B cell (primary cell): ENCODE results near the gene HOXD10. TPM values are rescaled to one million over a fixed set of nuclear protein-coding genes. Genes with fewer than 3 reads are reported as not detected.
A peak's percentile ranks its signal among the peaks of the same experiment; 100 is the strongest.

Source experiments
- ATAC-seq: fragments of 200-7000 bp; cut with Tn5 transposase; one replicate; pipeline ENCODE4 v1.10.0; 2021; ENCODE audit warnings: low read depth, mild to moderate bottlenecking, moderate number of reproducible peaks, moderate library complexity
- CTCF ChIA-PET: fragments of 350-600 bp; sonication (Branson Sonifier 250); formaldehyde crosslinking; loops from one replicate; lab custom pipeline; 2021; ENCODE audit warnings: antibody characterized with exemption, inconsistent platforms; lab: Charles Lee
- POLR2A ChIA-PET: fragments of 350-600 bp; sonication (Branson Sonifier 250); formaldehyde crosslinking; loops from one replicate; lab custom pipeline; 2021; ENCODE audit warnings: antibody characterized with exemption; lab: Charles Lee
- DNase-seq: peaks from one replicate; pipeline ENCODE4 v3.0.0; 2013
- H2AFZ ChIP-seq: 2 replicates; pipeline ENCODE4 v1.6.1; 2012; ENCODE audit warnings: mild to moderate bottlenecking, low read depth, low read length; ENCODE audit not compliant: insufficient read depth, poor library complexity, severe bottlenecking
- H3K27ac ChIP-seq, 2 donors: 1 replicate in 1 of 2; 2 replicates in 1 of 2; pipeline ENCODE4 v1.5.1; 2012 to 2013; ENCODE audit warnings: low read length in 2 of 2, mild to moderate bottlenecking in 2 of 2, moderate library complexity in 1 of 2
- H3K27me3 ChIP-seq, 4 experiments: fragments of 200-600 bp in 1 of 4; sonication (generic) in 1 of 4; replicated peaks in 1 of 4; 1 replicate in 2 of 4; 2 replicates in 2 of 4; pipeline versions ENCODE4 v1.6.1 to v1.7.0; 2013 to 2016; ENCODE audit warnings: low read length in 3 of 4, mild to moderate bottlenecking in 2 of 4, mixed read lengths in 1 of 4, moderate library complexity in 1 of 4; ENCODE audit not compliant: insufficient read depth in 4 of 4, control insufficient read depth in 3 of 4; ENCODE audit errors: control extremely low read depth in 1 of 4
- H3K36me3 ChIP-seq, 2 experiments: replicated peaks in 1 of 2; 1 replicate in 1 of 2; 2 replicates in 1 of 2; pipeline versions ENCODE4 v1.6.1 to v1.7.1; 2013; ENCODE audit warnings: low read length in 1 of 2; ENCODE audit not compliant: insufficient read depth in 2 of 2, control insufficient read depth in 1 of 2; ENCODE audit errors: control extremely low read depth in 1 of 2, extremely low read depth in 1 of 2
- H3K4me1 ChIP-seq, 2 donors: fragments of 200-600 bp in 1 of 2; sonication (generic) in 1 of 2; 1 replicate in 1 of 2; 2 replicates in 1 of 2; pipeline versions ENCODE4 v1.5.1 to v1.6.1; 2013 to 2017; ENCODE audit warnings: low read length in 2 of 2; ENCODE audit not compliant: control insufficient read depth in 2 of 2, insufficient read depth in 2 of 2
- H3K4me2 ChIP-seq: replicated peaks from 2 replicates; pipeline ENCODE3; 2012; ENCODE audit warnings: mild to moderate bottlenecking, low read depth, low read length; ENCODE audit not compliant: poor library complexity, severe bottlenecking
- H3K4me3 ChIP-seq, 5 experiments: fragments of 200-600 bp in 1 of 5; sonication (generic) in 1 of 5; 1 replicate in 3 of 5; 2 replicates in 2 of 5; pipeline versions ENCODE4 v1.5.1 to v1.7.0; 2011 to 2016; ENCODE audit warnings: low read length in 4 of 5, mild to moderate bottlenecking in 4 of 5, low read depth in 2 of 5, control low read depth in 1 of 5, moderate library complexity in 1 of 5; ENCODE audit not compliant: insufficient read depth in 1 of 5; ENCODE audit errors: control extremely low read depth in 1 of 5, extremely low read depth in 1 of 5
- H3K79me2 ChIP-seq: fragments of 200-600 bp; sonication (generic); one replicate; pipeline ENCODE4 v1.6.0; 2016; ENCODE audit warnings: low read length; ENCODE audit not compliant: control insufficient read depth, insufficient read depth
- H3K9ac ChIP-seq: fragments of 200-600 bp; sonication (generic); 2 replicates; pipeline ENCODE4 v1.6.1; 2017; ENCODE audit warnings: mild to moderate bottlenecking, low read length, moderate library complexity
- H3K9me3 ChIP-seq, 3 donors: one replicate each; pipeline versions ENCODE4 v1.6.1 to v1.7.1; 2013; ENCODE audit warnings: low read length in 2 of 3; ENCODE audit not compliant: control insufficient read depth in 2 of 3, insufficient read depth in 1 of 3; ENCODE audit errors: control extremely low read depth in 1 of 3
- H4K20me1 ChIP-seq: 2 replicates; pipeline ENCODE4 v1.6.0; 2012; ENCODE audit warnings: mild to moderate bottlenecking, low read length; ENCODE audit not compliant: insufficient read depth, control insufficient read depth, poor library complexity, severe bottlenecking
- H3K27ac Mint-ChIP-seq: one replicate; pipeline ENCODE4 v1.8.0; 2021; ENCODE audit warnings: mixed read lengths
- H3K27me3 Mint-ChIP-seq: one replicate; pipeline ENCODE4 v1.8.0; 2021; ENCODE audit warnings: mixed read lengths
- H3K4me1 Mint-ChIP-seq: one replicate; pipeline ENCODE4 v1.8.0; 2021; ENCODE audit warnings: mixed read lengths
- H3K4me3 Mint-ChIP-seq: one replicate; pipeline ENCODE4 v1.8.0; 2021; ENCODE audit warnings: mixed read lengths
- H3K9me3 Mint-ChIP-seq: one replicate; pipeline ENCODE4 v1.8.0; 2022; ENCODE audit warnings: mixed read lengths; ENCODE audit not compliant: insufficient read depth
- CTCF ChIP-seq: fragments of 200-600 bp; IDR thresholded peaks from one replicate; pipeline ENCODE4 v1.8.0; 2022; ENCODE audit warnings: antibody characterized with exemption, mild to moderate bottlenecking
- EZH2 ChIP-seq: IDR thresholded peaks from 2 replicates; pipeline ENCODE4 v1.6.1; 2012; ENCODE audit warnings: borderline replicate concordance, low read depth, mild to moderate bottlenecking, moderate library complexity, low read length; ENCODE audit not compliant: insufficient read depth, poor library complexity, severe bottlenecking
- WGBS: methylation state at CpG from one replicate; pipeline ENCODE4 v1.1.5; 2013; ENCODE audit warnings: missing lambda C conversion rate; ENCODE audit not compliant: insufficient coverage; 5-methylcytosine and 5-hydroxymethylcytosine counted together
- intact Hi-C: fragments of 100-400 bp; cut with micrococcal nuclease; formaldehyde crosslinking; loops from one replicate; pipeline ENCODE4 v1.10.0; 2022
- polyA plus RNA-seq: library from polyadenylated mRNA; depleted of rRNA; stranded (reverse); fragments of >200 nt; gene quantifications from 2 replicates; pipeline ENCODE4 v1.2.3, GENCODE V29; 2012
- total RNA-seq, 2 donors: library from RNA; stranded (reverse); fragments of 120-200 nt in 1 of 2; gene quantifications; 1 replicate in 1 of 2; 2 replicates in 1 of 2; pipeline versions ENCODE4 v1.2.3 to v1.2.4, GENCODE V29; 2013 to 2022

The HOXD10 gene
- total and polyA plus RNA-seq, 2 donors (not counting 1 experiment from before 2014, with no cell fraction given): not detected

DNA sequence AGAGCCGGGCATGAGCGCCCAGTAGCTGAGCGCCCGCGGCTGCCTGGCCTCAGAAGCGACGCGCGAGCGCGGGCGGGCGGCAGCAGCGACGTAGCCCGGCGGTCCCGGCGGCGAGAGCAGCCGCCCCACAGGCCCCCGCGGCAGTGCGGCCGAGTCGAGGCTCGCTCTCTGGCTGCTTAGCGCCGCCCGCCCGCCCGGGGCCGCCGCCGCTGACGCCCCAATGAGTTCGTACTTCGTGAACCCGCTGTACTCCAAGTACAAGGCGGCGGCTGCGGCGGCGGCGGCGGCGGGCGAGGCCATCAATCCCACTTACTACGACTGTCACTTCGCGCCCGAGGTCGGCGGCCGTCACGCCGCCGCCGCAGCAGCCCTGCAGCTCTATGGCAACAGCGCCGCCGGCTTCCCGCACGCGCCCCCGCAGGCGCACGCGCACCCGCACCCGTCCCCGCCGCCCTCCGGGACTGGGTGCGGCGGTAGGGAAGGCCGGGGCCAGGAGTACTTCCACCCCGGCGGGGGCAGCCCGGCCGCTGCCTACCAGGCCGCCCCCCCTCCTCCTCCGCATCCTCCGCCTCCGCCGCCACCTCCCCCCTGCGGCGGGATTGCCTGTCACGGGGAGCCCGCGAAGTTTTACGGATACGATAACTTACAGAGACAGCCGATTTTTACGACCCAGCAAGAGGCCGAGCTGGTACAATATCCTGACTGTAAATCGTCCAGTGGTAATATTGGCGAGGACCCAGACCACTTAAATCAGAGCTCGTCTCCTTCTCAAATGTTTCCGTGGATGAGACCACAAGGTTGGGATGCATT lies 13.8 kb downstream of the HOXD10 start:
- intact Hi-C loops: loop anchor here (5.0 kb wide), 1 partner anchor 53 kb away; no protein-coding TSS in a partner anchor
- no peaks in the 10 kb centered on the region for H3K79me2 ChIP-seq
- no peaks in the 10 kb centered on the region for H3K36me3 ChIP-seq
- peaks cover 26 to 38% of the 10 kb centered on the region in 2 donors for H3K4me1 ChIP-seq
- H3K27me3 Mint-ChIP-seq: peaks cover 77% of the 10 kb centered on the region
- ChIA-PET CTCF (interaction anchor here (0.8 to 3.3 kb wide), 11 partner anchors 9 to 522 kb away, joined by 3 to 12 read pairs (median 5); partner anchors contain the start of gene HOXD1), POLR2A (no interaction called here)
- H2AFZ ChIP-seq: peak overlapping the region; percentile 23
- peak overlapping the region; percentile 71 for H3K4me2 ChIP-seq
- peaks cover 0 to 17% (median 0%) of the 10 kb centered on the region in 3 donors for H3K9me3 ChIP-seq
- H3K27ac ChIP-seq: no peak overlapping the region
- peaks cover 0 to 84% (median 73%) of the 10 kb centered on the region in 4 experiments for H3K27me3 ChIP-seq
- no peak for TF ChIP-seq CTCF
- peak; percentile 20 for TF ChIP-seq EZH2
- H3K9me3 Mint-ChIP-seq: no peaks in the 10 kb centered on the region
- H3K4me3 Mint-ChIP-seq: peak overlapping the region; percentile 63
- no peak overlapping the region for H3K27ac Mint-ChIP-seq
- peak overlapping the region in 2 of 5 experiments; percentile 21 to 29 for H3K4me3 ChIP-seq
- WGBS: 9% methylated on average over 97 of the region's 100 CpGs
- H3K4me1 Mint-ChIP-seq: peaks cover 26% of the 10 kb centered on the region
- H3K9ac ChIP-seq: peak overlapping the region; percentile 30
- DNase-seq (peak; percentile 56), ATAC-seq (peak; percentile 17)
- H4K20me1 ChIP-seq: no peaks in the 10 kb centered on the region
